Measurements from ENCODE around the gene SPIRE1.
"Not testable (repeated sequence)": the region's sequence is repeated elsewhere in the genome, so short reads cannot be mapped to it uniquely, and the experiment has no call there.

The SPIRE1 gene

GRCh38 chr18:12597760-12598159, 60.1 kb downstream of the SPIRE1 start:
- DNase-seq = no peak

- no peak for DNase-seq
Measured at GRCh38 chr18:12595571-12596255, 62.2 kb downstream of the SPIRE1 start.

- DNase-seq = no peak
Measured at GRCh38 chr18:12593866-12594265, 64.0 kb downstream of the SPIRE1 start.

GRCh38 chr18:12592597-12593127, 65.2 kb downstream of the SPIRE1 start:
- no peak for DNase-seq

- peak; percentile 0 for DNase-seq
Measured at GRCh38 chr18:12589448-12589847, 68.5 kb downstream of the SPIRE1 start.

- no peak for DNase-seq
Measured at GRCh38 chr18:12586956-12587355, 71.0 kb downstream of the SPIRE1 start.

- DNase-seq = no peak
Measured at GRCh38 chr18:12585218-12585617, 72.7 kb downstream of the SPIRE1 start.

- DNase-seq = no peak
Measured at GRCh38 chr18:12580630-12581342, 77.1 kb downstream of the SPIRE1 start.

GRCh38 chr18:12579775-12580174, 78.1 kb downstream of the SPIRE1 start:
- no peak for DNase-seq

- no peak for DNase-seq
Measured at GRCh38 chr18:12577848-12578247, 80.1 kb downstream of the SPIRE1 start.

GRCh38 chr18:12574494-12575185, 83.3 kb downstream of the SPIRE1 start:
- DNase-seq = no peak

GRCh38 chr18:12571630-12572029, 86.3 kb downstream of the SPIRE1 start:
- no peak for DNase-seq

GRCh38 chr18:12569791-12570190, 88.1 kb downstream of the SPIRE1 start:
- DNase-seq = no peak

GRCh38 chr18:12567849-12568248, 90.1 kb downstream of the SPIRE1 start:
- no peak for DNase-seq

- no peak for DNase-seq
Measured at GRCh38 chr18:12564861-12565260, 93.0 kb downstream of the SPIRE1 start.

- DNase-seq = no peak
Measured at GRCh38 chr18:12564378-12564777, 93.5 kb downstream of the SPIRE1 start.

- not testable (repeated sequence) for DNase-seq
Measured at GRCh38 chr18:12560600-12560999, 97.3 kb downstream of the SPIRE1 start.

- no peak for DNase-seq
Measured at GRCh38 chr18:12559319-12559718, 98.6 kb downstream of the SPIRE1 start.

- no peak for DNase-seq
Measured at GRCh38 chr18:12556946-12557806, 100.7 kb downstream of the SPIRE1 start.

- no peak for DNase-seq
Measured at GRCh38 chr18:12554796-12555388, 103.0 kb downstream of the SPIRE1 start.

- DNase-seq = no peak
Measured at GRCh38 chr18:12552879-12553242, 105.0 kb downstream of the SPIRE1 start.
